GM06990 (cell line): ENCODE data around the gene FER.

Experiments used
- DNase-seq: peaks from one replicate; pipeline ENCODE4 v3.0.0-alpha.2; 2011; ENCODE audit not compliant: insufficient read length; ENCODE audit errors: extremely low read depth
- H3K27me3 ChIP-seq: replicated peaks from 2 replicates; pipeline ENCODE4 v1.6.0; 2011; ENCODE audit warnings: low read length; ENCODE audit not compliant: control insufficient read depth, insufficient read depth
- H3K36me3 ChIP-seq: 2 replicates; pipeline ENCODE4 v1.5.1; 2011; ENCODE audit warnings: low read length; ENCODE audit not compliant: control insufficient read depth, insufficient read depth
- H3K4me3 ChIP-seq: replicated peaks from 2 replicates; pipeline ENCODE4 v1.5.1; 2011; ENCODE audit warnings: low read depth, mild to moderate bottlenecking, control low read depth, low read length
- TF ChIP-seq, protein P1 (sequence below): IDR thresholded peaks from 2 replicates; pipeline ENCODE4 v1.5.1; 2011; ENCODE audit warnings: low read length, control low read depth, mild to moderate bottlenecking, inconsistent platforms; ENCODE audit not compliant: insufficient read depth, poor library complexity, severe bottlenecking

Gene FER

GRCh38 chr5:109060378-109061025 lies 312.8 kb downstream of the FER start:
- TF ChIP-seq, protein P1, sequence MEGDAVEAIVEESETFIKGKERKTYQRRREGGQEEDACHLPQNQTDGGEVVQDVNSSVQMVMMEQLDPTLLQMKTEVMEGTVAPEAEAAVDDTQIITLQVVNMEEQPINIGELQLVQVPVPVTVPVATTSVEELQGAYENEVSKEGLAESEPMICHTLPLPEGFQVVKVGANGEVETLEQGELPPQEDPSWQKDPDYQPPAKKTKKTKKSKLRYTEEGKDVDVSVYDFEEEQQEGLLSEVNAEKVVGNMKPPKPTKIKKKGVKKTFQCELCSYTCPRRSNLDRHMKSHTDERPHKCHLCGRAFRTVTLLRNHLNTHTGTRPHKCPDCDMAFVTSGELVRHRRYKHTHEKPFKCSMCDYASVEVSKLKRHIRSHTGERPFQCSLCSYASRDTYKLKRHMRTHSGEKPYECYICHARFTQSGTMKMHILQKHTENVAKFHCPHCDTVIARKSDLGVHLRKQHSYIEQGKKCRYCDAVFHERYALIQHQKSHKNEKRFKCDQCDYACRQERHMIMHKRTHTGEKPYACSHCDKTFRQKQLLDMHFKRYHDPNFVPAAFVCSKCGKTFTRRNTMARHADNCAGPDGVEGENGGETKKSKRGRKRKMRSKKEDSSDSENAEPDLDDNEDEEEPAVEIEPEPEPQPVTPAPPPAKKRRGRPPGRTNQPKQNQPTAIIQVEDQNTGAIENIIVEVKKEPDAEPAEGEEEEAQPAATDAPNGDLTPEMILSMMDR: no peak
- no peak for DNase-seq
- Histone ChIP-seq H3K36me3 (no peaks in the 10 kb centered on the region), H3K27me3 (no peaks in the 10 kb centered on the region), H3K4me3 (no peak overlapping the region)

DNA sequence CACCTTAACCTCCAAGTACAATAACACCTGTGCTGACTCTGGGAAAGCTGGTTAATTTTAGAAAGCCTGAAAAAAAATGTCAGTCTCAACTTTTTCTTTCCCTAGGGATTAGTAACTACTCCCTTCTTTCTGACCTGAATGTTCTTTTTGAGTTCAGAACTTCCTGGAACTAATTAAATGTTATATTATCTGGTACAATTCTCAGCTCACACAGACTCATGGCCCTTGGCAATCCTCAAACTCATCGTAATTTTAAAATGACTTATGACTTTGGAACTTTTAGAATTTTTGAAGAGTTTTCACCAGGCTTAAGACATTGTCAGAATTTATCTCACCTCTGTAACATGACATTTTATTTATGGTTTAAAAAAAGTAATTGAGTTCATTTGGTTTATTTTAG lies 315.0 kb downstream of the FER start:
- TF ChIP-seq, protein P1: no peak
- DNase-seq: no peak
- no peaks in the 10 kb centered on the region for H3K36me3 ChIP-seq
- H3K27me3 ChIP-seq: no peaks in the 10 kb centered on the region
- no peak overlapping the region for H3K4me3 ChIP-seq

DNA sequence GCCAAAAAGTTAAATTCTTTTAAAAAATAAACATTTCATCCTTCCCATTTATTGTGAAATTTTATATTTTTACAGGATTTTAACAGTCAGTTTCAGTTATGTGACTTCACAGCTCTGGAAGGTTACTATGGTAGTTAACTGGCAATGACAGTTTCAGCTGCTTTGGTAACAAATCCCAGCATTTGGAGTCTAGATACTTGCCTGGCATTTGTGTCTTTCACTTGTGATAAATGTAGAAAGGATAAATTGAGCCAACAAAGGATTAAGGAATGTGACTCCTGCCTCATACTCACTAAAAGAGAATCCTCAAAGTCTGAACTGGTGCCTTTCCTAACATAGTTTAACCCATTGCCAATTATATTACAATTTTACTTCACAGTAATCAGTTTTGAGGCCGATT lies 315.5 kb downstream of the FER start:
- H3K27me3 ChIP-seq: no peaks in the 10 kb centered on the region
- TF ChIP-seq, protein P1: no peak
- no peak overlapping the region for H3K4me3 ChIP-seq
- H3K36me3 ChIP-seq: no peaks in the 10 kb centered on the region
- DNase-seq: no peak

- Histone ChIP-seq H3K27me3 (no peaks in the 10 kb centered on the region), H3K4me3 (no peak overlapping the region), H3K36me3 (no peaks in the 10 kb centered on the region)
- DNase-seq: no peak
- TF ChIP-seq, protein P1: no peak
Observed at GRCh38 chr5:109076741-109077140, 329.0 kb downstream of the FER start.

GRCh38 chr5:109078448-109078847 lies 330.8 kb downstream of the FER start:
- no peak overlapping the region for H3K4me3 ChIP-seq
- H3K27me3 ChIP-seq: no peaks in the 10 kb centered on the region
- no peaks in the 10 kb centered on the region for H3K36me3 ChIP-seq
- TF ChIP-seq, protein P1: no peak
- no peak for DNase-seq

- no peak for DNase-seq
- no peak overlapping the region for H3K4me3 ChIP-seq
- no peaks in the 10 kb centered on the region for H3K36me3 ChIP-seq
- no peaks in the 10 kb centered on the region for H3K27me3 ChIP-seq
- TF ChIP-seq, protein P1: no peak
Observed at GRCh38 chr5:109080481-109080880, 332.8 kb downstream of the FER start.
